Astrocyte (in vitro differentiated cells and primary cell): Measurements from ENCODE around the gene TSPAN14. TPM values are rescaled to one million over a fixed set of nuclear protein-coding genes. Genes with fewer than 3 reads are reported as not detected.
A peak's percentile ranks its signal among the peaks of the same experiment; 100 is the strongest.

ENCODE experiments used
- DNase-seq: peaks from one replicate; pipeline ENCODE4 v3.0.0-alpha.2; 2010; ENCODE audit warnings: low read depth
- FAIRE-seq: peaks from 2 replicates; lab custom pipeline; 2011; peaks lifted over from hg19 to GRCh38; lab: Jason Lieb, UNC
- H2AFZ ChIP-seq: 2 replicates; pipeline ENCODE4 v1.6.0; 2012; ENCODE audit warnings: low read depth, low read length, inconsistent platforms
- H3K27ac ChIP-seq: 2 replicates; pipeline ENCODE4 v1.5.1; 2011; ENCODE audit warnings: low read depth, low read length, inconsistent platforms
- H3K27me3 ChIP-seq: 2 replicates; pipeline ENCODE4 v1.6.0; 2011; ENCODE audit warnings: low read length, inconsistent platforms; ENCODE audit not compliant: insufficient read depth
- H3K36me3 ChIP-seq: 2 replicates; pipeline ENCODE4 v1.5.1; 2011; ENCODE audit warnings: low read length, inconsistent platforms; ENCODE audit not compliant: insufficient read depth
- H3K4me1 ChIP-seq: 2 replicates; pipeline ENCODE4 v1.5.1; 2011; ENCODE audit warnings: low read length, inconsistent platforms; ENCODE audit not compliant: insufficient read depth
- H3K4me2 ChIP-seq: 2 replicates; pipeline ENCODE4 v1.6.0; 2012; ENCODE audit warnings: low read length, inconsistent platforms
- H3K4me3 ChIP-seq: 2 replicates; pipeline ENCODE4 v1.5.1; 2011; ENCODE audit warnings: low read depth, mild to moderate bottlenecking, low read length, inconsistent platforms; ENCODE audit not compliant: insufficient read depth
- H3K79me2 ChIP-seq: 2 replicates; pipeline ENCODE4 v1.6.0; 2012; ENCODE audit warnings: mild to moderate bottlenecking, low read length, inconsistent platforms; ENCODE audit not compliant: insufficient read depth
- H3K9ac ChIP-seq: 2 replicates; pipeline ENCODE4 v1.6.0; 2012; ENCODE audit warnings: mild to moderate bottlenecking, low read length, inconsistent platforms
- H3K9me3 ChIP-seq: 2 replicates; pipeline ENCODE4 v1.5.1; 2012; ENCODE audit warnings: low read depth, mild to moderate bottlenecking, low read length, inconsistent platforms; ENCODE audit not compliant: insufficient read depth
- H4K20me1 ChIP-seq: 2 replicates; pipeline ENCODE4 v1.6.0; 2012; ENCODE audit warnings: low read length, inconsistent platforms; ENCODE audit not compliant: insufficient read depth
- H3K27ac Mint-ChIP-seq: one replicate; pipeline ENCODE4 v1.8.0; 2021; ENCODE audit warnings: mild to moderate bottlenecking, mixed read lengths; ENCODE audit not compliant: unreplicated experiment
- H3K27me3 Mint-ChIP-seq: one replicate; pipeline ENCODE4 v1.8.0; 2021; ENCODE audit warnings: low read depth, mixed read lengths; ENCODE audit not compliant: unreplicated experiment
- H3K36me3 Mint-ChIP-seq: one replicate; pipeline ENCODE4 v1.8.0; 2021; ENCODE audit warnings: low read depth, mixed read lengths; ENCODE audit not compliant: unreplicated experiment
- H3K4me1 Mint-ChIP-seq: one replicate; pipeline ENCODE4 v1.8.0; 2021; ENCODE audit warnings: low read depth, mixed read lengths; ENCODE audit not compliant: unreplicated experiment
- H3K4me3 Mint-ChIP-seq: one replicate; pipeline ENCODE4 v1.8.0; 2021; ENCODE audit warnings: mild to moderate bottlenecking, moderate library complexity, mixed read lengths; ENCODE audit not compliant: unreplicated experiment
- H3K9me3 Mint-ChIP-seq: one replicate; pipeline ENCODE4 v1.8.0; 2021; ENCODE audit warnings: mild to moderate bottlenecking, mixed read lengths; ENCODE audit not compliant: unreplicated experiment
- EZH2 ChIP-seq: IDR thresholded peaks from 2 replicates; pipeline ENCODE4 v1.6.1; 2012; ENCODE audit warnings: mild to moderate bottlenecking, low read length, inconsistent platforms; ENCODE audit not compliant: insufficient read depth
- total RNA-seq: library from RNA; stranded (reverse); gene quantifications from 2 replicates; pipeline ENCODE4 v1.2.1, GENCODE V29; 2021
- TF ChIP-seq, protein P1 (sequence below): IDR thresholded peaks from 2 replicates; pipeline ENCODE4 v1.5.1; 2011; ENCODE audit warnings: low read depth, mild to moderate bottlenecking, inconsistent platforms, low read length, moderate library complexity; ENCODE audit not compliant: insufficient read depth

Gene TSPAN14
- total RNA-seq, 1 donor from 2014 or later: 140 TPM

- H3K4me3 Mint-ChIP-seq: no peak overlapping the region
- peaks cover 100% of the 10 kb centered on the region for H3K79me2 ChIP-seq
Measured at GRCh38 chr10:80486785-80487420, 32.8 kb downstream of the TSPAN14 start.

GRCh38 chr10:80487421-80487785, 33.3 kb downstream of the TSPAN14 start:
- DNase-seq: no peak
- TF ChIP-seq EZH2: no peak
- TF ChIP-seq, protein P1, sequence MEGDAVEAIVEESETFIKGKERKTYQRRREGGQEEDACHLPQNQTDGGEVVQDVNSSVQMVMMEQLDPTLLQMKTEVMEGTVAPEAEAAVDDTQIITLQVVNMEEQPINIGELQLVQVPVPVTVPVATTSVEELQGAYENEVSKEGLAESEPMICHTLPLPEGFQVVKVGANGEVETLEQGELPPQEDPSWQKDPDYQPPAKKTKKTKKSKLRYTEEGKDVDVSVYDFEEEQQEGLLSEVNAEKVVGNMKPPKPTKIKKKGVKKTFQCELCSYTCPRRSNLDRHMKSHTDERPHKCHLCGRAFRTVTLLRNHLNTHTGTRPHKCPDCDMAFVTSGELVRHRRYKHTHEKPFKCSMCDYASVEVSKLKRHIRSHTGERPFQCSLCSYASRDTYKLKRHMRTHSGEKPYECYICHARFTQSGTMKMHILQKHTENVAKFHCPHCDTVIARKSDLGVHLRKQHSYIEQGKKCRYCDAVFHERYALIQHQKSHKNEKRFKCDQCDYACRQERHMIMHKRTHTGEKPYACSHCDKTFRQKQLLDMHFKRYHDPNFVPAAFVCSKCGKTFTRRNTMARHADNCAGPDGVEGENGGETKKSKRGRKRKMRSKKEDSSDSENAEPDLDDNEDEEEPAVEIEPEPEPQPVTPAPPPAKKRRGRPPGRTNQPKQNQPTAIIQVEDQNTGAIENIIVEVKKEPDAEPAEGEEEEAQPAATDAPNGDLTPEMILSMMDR: no peak
- Histone ChIP-seq H3K79me2 (peaks cover 100% of the 10 kb centered on the region), H3K9me3 (no peaks in the 10 kb centered on the region), H3K4me2 (no peak overlapping the region), H2AFZ (no peak overlapping the region), H3K27me3 (no peaks in the 10 kb centered on the region), H3K4me1 (peaks cover 6% of the 10 kb centered on the region), H3K9ac (no peak overlapping the region), H4K20me1 (peaks cover 89% of the 10 kb centered on the region), H3K36me3 (peaks cover 21% of the 10 kb centered on the region), H3K4me3 (no peak overlapping the region), H3K27ac (no peak overlapping the region)
- H3K27me3 Mint-ChIP-seq: no peaks in the 10 kb centered on the region
- FAIRE-seq: no peak
- H3K9me3 Mint-ChIP-seq: peaks cover 2% of the 10 kb centered on the region
- H3K4me3 Mint-ChIP-seq: no peak overlapping the region
- peak overlapping the region; percentile 43 for H3K27ac Mint-ChIP-seq
- H3K36me3 Mint-ChIP-seq: peaks cover 36% of the 10 kb centered on the region
- peaks cover 54% of the 10 kb centered on the region for H3K4me1 Mint-ChIP-seq

More at GRCh38 chr10:80486785-80487420, 32.8 kb downstream of the TSPAN14 start:
- H3K36me3 Mint-ChIP-seq: peaks cover 35% of the 10 kb centered on the region
- peaks cover 17% of the 10 kb centered on the region for H3K36me3 ChIP-seq
- no peak overlapping the region for H3K4me3 ChIP-seq
- no peak overlapping the region for H3K4me2 ChIP-seq
- no peaks in the 10 kb centered on the region for H3K27me3 Mint-ChIP-seq
- H3K27ac ChIP-seq: no peak overlapping the region
- H3K9me3 Mint-ChIP-seq: peaks cover 2% of the 10 kb centered on the region
- H3K9me3 ChIP-seq: no peaks in the 10 kb centered on the region
- no peak for FAIRE-seq
- DNase-seq: no peak
- no peak for TF ChIP-seq EZH2
- TF ChIP-seq, protein P1: no peak
- H2AFZ ChIP-seq: no peak overlapping the region
- peak overlapping the region; percentile 43 for H3K27ac Mint-ChIP-seq
- peaks cover 89% of the 10 kb centered on the region for H4K20me1 ChIP-seq
- no peak overlapping the region for H3K9ac ChIP-seq
- peaks cover 54% of the 10 kb centered on the region for H3K4me1 Mint-ChIP-seq
- peaks cover 6% of the 10 kb centered on the region for H3K4me1 ChIP-seq
- H3K27me3 ChIP-seq: no peaks in the 10 kb centered on the region
